ENCODE data around the gene UGGT1.

UGGT1 gene

GRCh38 chr2:128180031-128180430 lies 89.0 kb downstream of the UGGT1 start:
- TF ChIP-seq CTCF (IDR thresholded peaks at IDR 0.05; ENCODE audit: low read depth, low read length) (no peak), EZH2phosphoT487 (IDR thresholded peaks at IDR 0.05; ENCODE audit: low read depth) (no peak)
- no peak overlapping the region for H3K27ac ChIP-seq (ENCODE audit: low read length)
- no peak overlapping the region for H2AFZ ChIP-seq (ENCODE audit: low read depth, low read length)
- no peaks in the 10 kb centered on the region for H3K27me3 ChIP-seq (ENCODE audit: low read depth, low read length)
- no peaks in the 10 kb centered on the region for H4K20me1 ChIP-seq (ENCODE audit: insufficient read depth, low read length)
- H3K79me2 ChIP-seq (ENCODE audit: low read length): no peaks in the 10 kb centered on the region
- no peaks in the 10 kb centered on the region for H3K9me3 ChIP-seq (ENCODE audit: insufficient read depth, low read length)
- no peak overlapping the region for H3K4me2 ChIP-seq (ENCODE audit: low read length)
- no peak overlapping the region for H3K4me3 ChIP-seq (ENCODE audit: low read length)
- H3K9ac ChIP-seq (ENCODE audit: low read length): no peak overlapping the region
- H3K4me1 ChIP-seq (ENCODE audit: low read length): no peaks in the 10 kb centered on the region
- peaks cover 53% of the 10 kb centered on the region for H3K36me3 ChIP-seq (replicated peaks; ENCODE audit: low read depth, low read length)

GRCh38 chr2:128185576-128185975 lies 94.6 kb downstream of the UGGT1 start:
- Histone ChIP-seq H2AFZ (ENCODE audit: low read depth, low read length) (no peak overlapping the region), H3K27me3 (ENCODE audit: low read depth, low read length) (no peaks in the 10 kb centered on the region), H3K4me2 (ENCODE audit: low read length) (no peak overlapping the region), H3K4me3 (ENCODE audit: low read length) (no peak overlapping the region), H4K20me1 (ENCODE audit: insufficient read depth, low read length) (no peaks in the 10 kb centered on the region), H3K9ac (ENCODE audit: low read length) (no peak overlapping the region), H3K27ac (ENCODE audit: low read length) (no peak overlapping the region), H3K36me3 (replicated peaks; ENCODE audit: low read depth, low read length) (peaks cover 44% of the 10 kb centered on the region), H3K4me1 (ENCODE audit: low read length) (no peaks in the 10 kb centered on the region), H3K9me3 (ENCODE audit: insufficient read depth, low read length) (no peaks in the 10 kb centered on the region), H3K79me2 (ENCODE audit: low read length) (no peaks in the 10 kb centered on the region)
- TF ChIP-seq EZH2phosphoT487 (IDR thresholded peaks at IDR 0.05; ENCODE audit: low read depth) (no peak), CTCF (IDR thresholded peaks at IDR 0.05; ENCODE audit: low read depth, low read length) (no peak)

- Histone ChIP-seq H3K27me3 (ENCODE audit: low read depth, low read length) (no peaks in the 10 kb centered on the region), H3K4me2 (ENCODE audit: low read length) (no peak overlapping the region), H4K20me1 (ENCODE audit: insufficient read depth, low read length) (no peaks in the 10 kb centered on the region), H3K9ac (ENCODE audit: low read length) (no peak overlapping the region), H3K9me3 (ENCODE audit: insufficient read depth, low read length) (no peaks in the 10 kb centered on the region), H3K36me3 (replicated peaks; ENCODE audit: low read depth, low read length) (peaks cover 36% of the 10 kb centered on the region), H3K27ac (ENCODE audit: low read length) (no peak overlapping the region), H3K79me2 (ENCODE audit: low read length) (no peaks in the 10 kb centered on the region), H2AFZ (ENCODE audit: low read depth, low read length) (no peak overlapping the region), H3K4me3 (ENCODE audit: low read length) (no peak overlapping the region), H3K4me1 (ENCODE audit: low read length) (no peaks in the 10 kb centered on the region)
- TF ChIP-seq CTCF (IDR thresholded peaks at IDR 0.05; ENCODE audit: low read depth, low read length): no peak
- no peak for TF ChIP-seq EZH2phosphoT487 (IDR thresholded peaks at IDR 0.05; ENCODE audit: low read depth)
Measured at GRCh38 chr2:128187032-128187654, 96.1 kb downstream of the UGGT1 start.

- no peak overlapping the region for H3K4me3 ChIP-seq (ENCODE audit: low read length)
- no peak overlapping the region for H3K4me2 ChIP-seq (ENCODE audit: low read length)
- H3K27me3 ChIP-seq (ENCODE audit: low read depth, low read length): no peaks in the 10 kb centered on the region
- no peaks in the 10 kb centered on the region for H3K79me2 ChIP-seq (ENCODE audit: low read length)
- H3K9me3 ChIP-seq (ENCODE audit: insufficient read depth, low read length): no peaks in the 10 kb centered on the region
- TF ChIP-seq CTCF (IDR thresholded peaks at IDR 0.05; ENCODE audit: low read depth, low read length) (no peak), EZH2phosphoT487 (IDR thresholded peaks at IDR 0.05; ENCODE audit: low read depth) (no peak)
- no peak overlapping the region for H3K27ac ChIP-seq (ENCODE audit: low read length)
- no peak overlapping the region for H2AFZ ChIP-seq (ENCODE audit: low read depth, low read length)
- H4K20me1 ChIP-seq (ENCODE audit: insufficient read depth, low read length): no peaks in the 10 kb centered on the region
- peaks cover 7% of the 10 kb centered on the region for H3K36me3 ChIP-seq (replicated peaks; ENCODE audit: low read depth, low read length)
- no peak overlapping the region for H3K9ac ChIP-seq (ENCODE audit: low read length)
- H3K4me1 ChIP-seq (ENCODE audit: low read length): peaks cover 15% of the 10 kb centered on the region
Measured at GRCh38 chr2:128195435-128195984, 104.5 kb downstream of the UGGT1 start.
